ENCODE results near the gene LMOD3.

LMOD3 gene

DNA sequence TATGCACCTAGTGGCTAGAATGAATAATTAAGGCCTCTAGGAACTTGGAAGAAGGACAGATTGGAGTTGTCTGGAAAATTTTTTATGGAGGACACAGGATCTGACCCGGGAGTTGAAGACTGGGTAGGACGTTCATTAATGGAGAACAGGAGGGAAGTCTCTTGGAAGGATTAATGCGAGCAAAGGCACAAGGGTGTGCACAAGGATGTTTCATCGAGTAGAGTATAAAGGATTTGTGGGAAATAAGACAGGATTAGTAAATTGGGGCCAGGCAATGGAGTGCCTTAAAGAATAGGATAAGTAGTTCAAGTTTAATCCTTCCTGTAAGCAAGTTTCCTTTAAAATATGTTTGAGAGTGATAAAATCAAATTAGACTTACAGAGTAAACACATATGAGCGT lies 14.6 kb downstream of the LMOD3 start:
- no peaks in the 10 kb centered on the region for H3K27me3 ChIP-seq (ENCODE audit: insufficient read depth, poor library complexity, severe bottlenecking)
- no peak for DNase-seq (ENCODE audit: low read depth in 1 of 2, low spot score in 1 of 2)
- TF ChIP-seq GABPA (IDR thresholded peaks at IDR 0.05; ENCODE audit: low read depth), result no peak
- TF ChIP-seq, protein P1, sequence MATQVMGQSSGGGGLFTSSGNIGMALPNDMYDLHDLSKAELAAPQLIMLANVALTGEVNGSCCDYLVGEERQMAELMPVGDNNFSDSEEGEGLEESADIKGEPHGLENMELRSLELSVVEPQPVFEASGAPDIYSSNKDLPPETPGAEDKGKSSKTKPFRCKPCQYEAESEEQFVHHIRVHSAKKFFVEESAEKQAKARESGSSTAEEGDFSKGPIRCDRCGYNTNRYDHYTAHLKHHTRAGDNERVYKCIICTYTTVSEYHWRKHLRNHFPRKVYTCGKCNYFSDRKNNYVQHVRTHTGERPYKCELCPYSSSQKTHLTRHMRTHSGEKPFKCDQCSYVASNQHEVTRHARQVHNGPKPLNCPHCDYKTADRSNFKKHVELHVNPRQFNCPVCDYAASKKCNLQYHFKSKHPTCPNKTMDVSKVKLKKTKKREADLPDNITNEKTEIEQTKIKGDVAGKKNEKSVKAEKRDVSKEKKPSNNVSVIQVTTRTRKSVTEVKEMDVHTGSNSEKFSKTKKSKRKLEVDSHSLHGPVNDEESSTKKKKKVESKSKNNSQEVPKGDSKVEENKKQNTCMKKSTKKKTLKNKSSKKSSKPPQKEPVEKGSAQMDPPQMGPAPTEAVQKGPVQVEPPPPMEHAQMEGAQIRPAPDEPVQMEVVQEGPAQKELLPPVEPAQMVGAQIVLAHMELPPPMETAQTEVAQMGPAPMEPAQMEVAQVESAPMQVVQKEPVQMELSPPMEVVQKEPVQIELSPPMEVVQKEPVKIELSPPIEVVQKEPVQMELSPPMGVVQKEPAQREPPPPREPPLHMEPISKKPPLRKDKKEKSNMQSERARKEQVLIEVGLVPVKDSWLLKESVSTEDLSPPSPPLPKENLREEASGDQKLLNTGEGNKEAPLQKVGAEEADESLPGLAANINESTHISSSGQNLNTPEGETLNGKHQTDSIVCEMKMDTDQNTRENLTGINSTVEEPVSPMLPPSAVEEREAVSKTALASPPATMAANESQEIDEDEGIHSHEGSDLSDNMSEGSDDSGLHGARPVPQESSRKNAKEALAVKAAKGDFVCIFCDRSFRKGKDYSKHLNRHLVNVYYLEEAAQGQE (IDR thresholded peaks at IDR 0.05; ENCODE audit: insufficient replicate concordance, low read depth), result no peak
- TF ChIP-seq POLR2AphosphoS5 (IDR thresholded peaks at IDR 0.05; ENCODE audit: low read depth), result no peak
- TF ChIP-seq, protein P2, sequence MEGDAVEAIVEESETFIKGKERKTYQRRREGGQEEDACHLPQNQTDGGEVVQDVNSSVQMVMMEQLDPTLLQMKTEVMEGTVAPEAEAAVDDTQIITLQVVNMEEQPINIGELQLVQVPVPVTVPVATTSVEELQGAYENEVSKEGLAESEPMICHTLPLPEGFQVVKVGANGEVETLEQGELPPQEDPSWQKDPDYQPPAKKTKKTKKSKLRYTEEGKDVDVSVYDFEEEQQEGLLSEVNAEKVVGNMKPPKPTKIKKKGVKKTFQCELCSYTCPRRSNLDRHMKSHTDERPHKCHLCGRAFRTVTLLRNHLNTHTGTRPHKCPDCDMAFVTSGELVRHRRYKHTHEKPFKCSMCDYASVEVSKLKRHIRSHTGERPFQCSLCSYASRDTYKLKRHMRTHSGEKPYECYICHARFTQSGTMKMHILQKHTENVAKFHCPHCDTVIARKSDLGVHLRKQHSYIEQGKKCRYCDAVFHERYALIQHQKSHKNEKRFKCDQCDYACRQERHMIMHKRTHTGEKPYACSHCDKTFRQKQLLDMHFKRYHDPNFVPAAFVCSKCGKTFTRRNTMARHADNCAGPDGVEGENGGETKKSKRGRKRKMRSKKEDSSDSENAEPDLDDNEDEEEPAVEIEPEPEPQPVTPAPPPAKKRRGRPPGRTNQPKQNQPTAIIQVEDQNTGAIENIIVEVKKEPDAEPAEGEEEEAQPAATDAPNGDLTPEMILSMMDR (IDR thresholded peaks at IDR 0.05; ENCODE audit: insufficient read depth, low read length), result no peak
- TF ChIP-seq SPI1 (IDR thresholded peaks at IDR 0.05; ENCODE audit: borderline replicate concordance, low read depth), result no peak
- no peak overlapping the region for H3K4me3 ChIP-seq (replicated peaks; ENCODE audit: insufficient read depth, low read length)
- H3K27ac ChIP-seq (replicated peaks), result no peak overlapping the region

DNA sequence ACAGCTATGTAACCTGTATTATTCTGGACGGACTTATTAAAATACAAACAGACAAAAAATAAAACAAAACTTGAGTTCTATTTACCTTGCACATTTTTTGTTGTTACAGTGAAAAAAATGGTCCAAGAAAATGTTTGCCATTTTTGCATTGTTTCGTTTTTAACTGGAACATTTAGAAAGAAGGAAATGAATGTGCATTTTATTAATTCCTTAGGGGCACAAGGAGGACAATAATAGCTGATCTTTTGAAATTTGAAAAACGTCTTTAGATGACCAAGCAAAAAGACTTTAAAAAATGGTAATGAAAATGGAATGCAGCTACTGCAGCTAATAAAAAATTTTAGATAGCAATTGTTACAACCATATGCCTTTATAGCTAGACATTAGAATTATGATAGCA lies 17.1 kb downstream of the LMOD3 start:
- Histone ChIP-seq H3K4me3 (replicated peaks; ENCODE audit: insufficient read depth, low read length) (no peak overlapping the region), H3K27ac (replicated peaks) (no peak overlapping the region), H3K27me3 (ENCODE audit: insufficient read depth, poor library complexity, severe bottlenecking) (no peaks in the 10 kb centered on the region)
- TF ChIP-seq, protein P1 (IDR thresholded peaks at IDR 0.05; ENCODE audit: insufficient replicate concordance, low read depth), result no peak
- TF ChIP-seq POLR2AphosphoS5 (IDR thresholded peaks at IDR 0.05; ENCODE audit: low read depth) (no peak), SPI1 (IDR thresholded peaks at IDR 0.05; ENCODE audit: borderline replicate concordance, low read depth) (no peak), GABPA (IDR thresholded peaks at IDR 0.05; ENCODE audit: low read depth) (no peak)
- TF ChIP-seq, protein P2 (IDR thresholded peaks at IDR 0.05; ENCODE audit: insufficient read depth, low read length), result no peak
- DNase-seq (ENCODE audit: low read depth in 1 of 2, low spot score in 1 of 2), result no peak

DNA sequence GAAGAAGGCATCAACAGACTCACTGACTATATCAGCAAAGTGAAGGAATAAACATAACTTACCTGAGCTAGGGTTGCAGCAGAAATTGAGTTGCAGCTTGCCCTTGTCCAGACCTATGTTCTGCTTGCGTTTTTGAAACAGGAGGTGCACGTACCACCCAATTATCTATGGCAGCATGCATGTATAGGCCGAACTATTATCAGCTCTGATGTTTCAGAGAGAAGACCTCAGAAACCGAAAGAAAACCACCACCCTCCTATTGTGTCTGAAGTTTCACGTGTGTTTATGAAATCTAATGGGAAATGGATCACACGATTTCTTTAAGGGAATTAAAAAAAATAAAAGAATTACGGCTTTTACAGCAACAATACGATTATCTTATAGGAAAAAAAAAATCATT lies 17.8 kb downstream of the LMOD3 start:
- Histone ChIP-seq H3K4me3 (replicated peaks; ENCODE audit: insufficient read depth, low read length) (no peak overlapping the region), H3K27ac (replicated peaks) (no peak overlapping the region), H3K27me3 (ENCODE audit: insufficient read depth, poor library complexity, severe bottlenecking) (no peaks in the 10 kb centered on the region)
- no peak for TF ChIP-seq SPI1 (IDR thresholded peaks at IDR 0.05; ENCODE audit: borderline replicate concordance, low read depth)
- no peak for TF ChIP-seq GABPA (IDR thresholded peaks at IDR 0.05; ENCODE audit: low read depth)
- DNase-seq (ENCODE audit: low read depth in 1 of 2, low spot score in 1 of 2), result no peak

DNA sequence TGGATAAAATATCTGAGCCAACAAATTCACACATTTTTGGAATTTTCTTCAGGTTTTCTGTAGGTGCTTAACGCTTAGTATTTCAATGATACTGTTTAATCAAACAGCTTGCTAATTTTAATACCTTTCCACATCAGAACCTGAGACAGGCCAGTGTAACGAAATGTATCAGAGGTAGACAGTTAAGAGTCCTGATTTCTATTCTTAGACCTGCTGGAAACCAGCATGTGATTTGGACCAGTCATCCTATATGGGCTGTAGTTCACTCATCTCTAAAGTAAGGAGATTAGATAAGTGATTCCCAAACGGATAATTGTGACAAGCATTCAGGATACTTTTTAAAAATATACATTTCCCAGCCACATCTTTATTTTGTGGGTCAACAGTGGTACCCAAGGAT lies 19.3 kb downstream of the LMOD3 start:
- Histone ChIP-seq H3K27me3 (ENCODE audit: insufficient read depth, poor library complexity, severe bottlenecking) (no peaks in the 10 kb centered on the region), H3K4me3 (replicated peaks; ENCODE audit: insufficient read depth, low read length) (no peak overlapping the region), H3K27ac (replicated peaks) (no peak overlapping the region)
- TF ChIP-seq, protein P2 (IDR thresholded peaks at IDR 0.05; ENCODE audit: insufficient read depth, low read length), result no peak
- TF ChIP-seq GABPA (IDR thresholded peaks at IDR 0.05; ENCODE audit: low read depth) (no peak), SPI1 (IDR thresholded peaks at IDR 0.05; ENCODE audit: borderline replicate concordance, low read depth) (no peak), POLR2AphosphoS5 (IDR thresholded peaks at IDR 0.05; ENCODE audit: low read depth) (no peak)
- TF ChIP-seq, protein P1 (IDR thresholded peaks at IDR 0.05; ENCODE audit: insufficient replicate concordance, low read depth), result no peak
- no peak for DNase-seq (ENCODE audit: low read depth in 1 of 2, low spot score in 1 of 2)
